ENCODE measurements around the gene RASA2.
"Not testable (repeated sequence)": the region's sequence is repeated elsewhere in the genome, so short reads cannot be mapped to it uniquely, and the experiment has no call there.

RASA2 gene

DNA sequence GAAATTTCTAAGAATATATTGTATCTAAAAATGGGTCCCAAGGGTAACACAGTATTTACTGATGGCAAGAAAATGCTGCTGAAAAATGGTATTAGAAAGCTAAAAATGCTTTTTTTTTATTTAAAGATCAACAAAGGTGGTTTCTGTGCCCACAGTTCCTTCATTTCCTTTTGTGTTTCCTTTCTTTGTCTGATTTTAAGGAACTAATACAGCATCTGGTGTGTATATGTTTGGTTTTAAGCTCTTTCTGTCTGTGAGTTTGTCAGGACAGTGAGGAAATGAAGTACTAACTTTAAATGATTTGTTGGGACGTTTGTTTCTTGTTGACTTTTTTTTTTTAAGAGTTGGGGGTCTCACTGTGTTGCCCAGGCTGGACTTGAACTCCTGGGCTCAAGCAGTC lies 38.2 kb downstream of the RASA2 start:
- Mint-ChIP-seq H3K27me3 (no peaks in the 10 kb centered on the region), H3K4me3 (no peak overlapping the region), H3K9me3 (no peaks in the 10 kb centered on the region), H3K27ac (peak overlapping the region; percentile 65), H3K4me1 (peaks cover 45 to 75% of the 10 kb centered on the region in 2 donors), H3K36me3 (peaks cover 12 to 37% of the 10 kb centered on the region in 2 donors)
- DNase-seq: no peak
- ATAC-seq (replicated peaks): no peak

DNA sequence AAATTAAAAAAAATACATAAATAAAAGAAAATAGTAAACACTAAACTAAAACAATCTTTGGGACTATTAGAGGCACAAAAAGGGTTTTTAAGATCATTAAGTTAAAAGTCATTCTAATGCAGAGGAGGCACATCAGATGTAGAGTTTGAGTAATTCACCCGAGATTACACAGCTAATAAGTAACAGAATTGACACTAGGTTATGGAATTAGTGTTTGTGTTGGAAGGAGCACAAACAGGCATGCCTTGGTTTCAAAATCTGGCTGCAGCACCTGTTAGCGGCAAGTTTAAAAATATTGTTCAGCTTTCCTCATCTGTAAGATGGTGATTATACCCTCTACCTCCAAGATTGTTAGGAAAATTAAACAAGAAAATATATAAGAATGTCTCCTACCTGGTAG lies 39.0 kb downstream of the RASA2 start:
- H3K4me1 Mint-ChIP-seq: peaks cover 45 to 76% of the 10 kb centered on the region in 2 donors
- peaks cover 10 to 34% of the 10 kb centered on the region in 2 donors for H3K36me3 Mint-ChIP-seq
- no peak overlapping the region for H3K4me3 Mint-ChIP-seq
- H3K27me3 Mint-ChIP-seq: no peaks in the 10 kb centered on the region
- no peaks in the 10 kb centered on the region for H3K9me3 Mint-ChIP-seq
- ATAC-seq (replicated peaks) (no peak), DNase-seq (no peak)
- no peak overlapping the region for H3K27ac Mint-ChIP-seq

DNA sequence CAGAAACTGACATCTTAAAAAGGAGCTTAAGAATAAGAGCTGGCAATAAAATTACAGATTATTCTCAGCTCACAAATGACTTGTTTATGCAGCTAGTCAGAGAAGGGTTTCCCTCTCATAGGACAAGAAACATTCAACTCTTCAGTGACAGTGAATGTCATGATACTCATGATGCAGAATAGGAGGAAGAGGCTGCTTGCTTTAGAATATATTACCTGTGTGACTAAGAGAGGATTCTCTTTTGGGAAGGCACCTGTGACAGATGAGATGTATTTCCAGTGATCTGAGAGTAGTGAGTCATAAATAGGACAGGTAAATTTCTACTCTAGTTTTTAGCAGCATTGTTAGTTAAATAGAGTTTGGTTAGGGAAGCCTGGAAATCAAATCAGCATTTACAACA lies 39.9 kb downstream of the RASA2 start:
- ATAC-seq (replicated peaks) (no peak), DNase-seq (no peak)
- Mint-ChIP-seq H3K4me3 (no peak overlapping the region), H3K27ac (peak overlapping the region; percentile 81), H3K27me3 (no peaks in the 10 kb centered on the region), H3K4me1 (peaks cover 41 to 70% of the 10 kb centered on the region in 2 donors), H3K9me3 (no peaks in the 10 kb centered on the region), H3K36me3 (peaks cover 10 to 31% of the 10 kb centered on the region in 2 donors)

GRCh38 chr3:141528800-141529199 lies 42.0 kb downstream of the RASA2 start:
- DNase-seq (no peak), ATAC-seq (replicated peaks) (no peak)
- no peak overlapping the region for H3K4me3 Mint-ChIP-seq
- no peaks in the 10 kb centered on the region for H3K9me3 Mint-ChIP-seq
- H3K27me3 Mint-ChIP-seq: no peaks in the 10 kb centered on the region
- peaks cover 17 to 26% of the 10 kb centered on the region in 2 donors for H3K36me3 Mint-ChIP-seq
- peaks cover 34 to 62% of the 10 kb centered on the region in 2 donors for H3K4me1 Mint-ChIP-seq
- peak overlapping the region; percentile 14 for H3K27ac Mint-ChIP-seq

DNA sequence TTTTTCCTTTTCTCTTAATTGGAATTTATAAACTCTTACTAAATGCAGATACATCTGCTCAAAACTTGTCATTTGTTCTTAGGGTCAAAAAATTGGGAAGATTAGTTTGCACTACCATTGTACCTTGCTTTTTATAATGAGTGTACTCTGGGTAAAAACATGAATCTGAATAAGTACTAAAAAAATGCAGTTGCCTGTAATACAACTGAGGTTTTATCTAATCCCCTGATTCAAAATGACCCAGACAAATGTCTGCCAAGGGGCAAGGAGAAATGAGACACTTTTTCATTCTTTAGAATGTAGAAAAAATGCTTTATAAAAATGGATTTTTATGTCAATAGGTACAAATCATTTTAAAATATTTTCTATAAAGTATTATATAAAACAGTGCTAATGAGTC lies 42.4 kb downstream of the RASA2 start:
- DNase-seq: no peak
- H3K36me3 Mint-ChIP-seq: peaks cover 19 to 26% of the 10 kb centered on the region in 2 donors
- H3K27me3 Mint-ChIP-seq: no peaks in the 10 kb centered on the region
- ATAC-seq (replicated peaks): no peak
- peak overlapping the region; percentile 26 for H3K27ac Mint-ChIP-seq
- no peak overlapping the region for H3K4me3 Mint-ChIP-seq
- no peaks in the 10 kb centered on the region for H3K9me3 Mint-ChIP-seq
- peaks cover 31 to 57% of the 10 kb centered on the region in 2 donors for H3K4me1 Mint-ChIP-seq

DNA sequence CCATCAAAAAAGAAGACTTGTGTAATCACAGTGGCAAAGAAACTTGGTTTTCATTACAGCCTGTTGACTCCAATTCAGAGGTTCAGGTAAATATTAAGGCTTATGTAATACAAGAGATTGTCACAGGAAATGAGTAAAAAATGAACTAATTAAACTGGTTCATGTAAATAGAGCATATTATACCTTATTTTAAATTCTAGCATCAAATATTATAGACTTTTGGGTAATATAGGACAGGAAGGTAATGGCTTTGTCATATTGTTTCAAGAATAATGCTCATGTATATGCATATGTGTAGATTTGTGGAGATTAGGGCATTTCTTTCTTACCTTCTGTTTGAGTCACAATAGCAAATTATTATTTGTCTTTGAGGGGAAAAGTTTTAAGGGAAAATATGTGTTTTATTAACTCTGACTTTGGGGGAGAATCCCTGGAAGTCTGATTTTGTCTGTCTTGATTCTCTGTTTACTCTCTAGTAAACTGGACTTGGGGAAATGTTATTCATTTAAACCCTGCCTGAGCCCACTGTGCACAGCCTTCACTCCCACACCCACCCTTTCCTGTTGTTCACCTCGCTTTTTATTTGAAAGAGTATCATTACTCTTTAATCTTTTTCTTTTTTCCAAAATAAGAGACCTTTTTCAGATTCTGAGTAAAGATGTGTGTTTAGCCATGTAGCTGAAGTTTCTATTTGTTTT lies 43.0 kb downstream of the RASA2 start:
- Mint-ChIP-seq H3K9me3 (no peaks in the 10 kb centered on the region), H3K4me3 (peak overlapping the region in 1 of 2 donors; percentile 35), H3K4me1 (peaks cover 28 to 51% of the 10 kb centered on the region in 2 donors), H3K27me3 (no peaks in the 10 kb centered on the region), H3K36me3 (peaks cover 17 to 23% of the 10 kb centered on the region in 2 donors), H3K27ac (peak overlapping the region; percentile 47)
- DNase-seq (no peak), ATAC-seq (replicated peaks) (peak; percentile 38 to 52)

DNA sequence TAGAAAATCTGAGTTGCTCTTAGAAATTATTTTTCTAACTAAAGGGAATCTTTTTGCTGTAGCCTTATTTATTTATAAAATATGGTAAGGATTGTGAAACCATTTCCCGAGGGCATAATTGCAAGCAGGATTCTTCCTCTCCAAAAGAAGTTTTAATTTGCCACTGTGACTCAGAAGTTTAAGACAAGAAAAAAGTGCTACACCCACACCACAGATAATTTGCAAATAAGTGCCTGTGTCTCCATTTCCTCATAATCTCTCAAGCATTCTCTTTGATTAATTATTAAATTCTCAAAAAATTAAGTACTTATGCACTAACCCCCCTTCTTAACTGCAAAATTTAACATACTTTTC lies 43.6 kb downstream of the RASA2 start:
- peak in 1 of 2 donors; percentile 34 for ATAC-seq (replicated peaks)
- Mint-ChIP-seq H3K27me3 (no peaks in the 10 kb centered on the region), H3K27ac (peak overlapping the region; percentile 38), H3K4me3 (peak overlapping the region in 1 of 2 donors; percentile 35), H3K9me3 (peaks cover under 1 to 2% of the 10 kb centered on the region in 2 donors), H3K36me3 (peaks cover 18 to 26% of the 10 kb centered on the region in 2 donors), H3K4me1 (peaks cover 26 to 46% of the 10 kb centered on the region in 2 donors)
- DNase-seq: no peak

GRCh38 chr3:141532609-141533008 lies 45.8 kb downstream of the RASA2 start:
- ATAC-seq (replicated peaks) (no peak), DNase-seq (no peak)
- Mint-ChIP-seq H3K27me3 (no peaks in the 10 kb centered on the region), H3K4me3 (no peak overlapping the region), H3K9me3 (peaks cover 6 to 10% of the 10 kb centered on the region in 2 donors), H3K36me3 (peaks cover 25 to 32% of the 10 kb centered on the region in 2 donors), H3K4me1 (peaks cover 17 to 31% of the 10 kb centered on the region in 2 donors), H3K27ac (no peak overlapping the region)

DNA sequence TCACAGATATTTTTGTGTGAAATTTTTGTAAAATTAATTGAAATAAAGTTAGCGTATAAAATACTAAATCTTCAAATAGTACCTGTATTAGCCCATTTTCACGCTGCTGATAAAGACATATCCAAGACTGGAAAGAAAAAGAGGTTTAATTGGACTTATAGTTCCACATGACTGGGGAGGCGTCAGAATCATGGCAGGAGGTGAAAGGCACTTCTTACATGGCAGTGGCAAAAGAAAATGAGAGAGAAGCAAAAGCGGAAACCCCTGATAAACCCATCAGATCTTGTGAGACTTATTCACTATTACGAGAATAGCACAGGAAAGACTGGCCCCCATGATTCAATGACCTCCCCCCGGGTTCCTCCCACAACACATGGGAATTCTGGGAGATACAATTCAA lies 49.2 kb downstream of the RASA2 start:
- not testable (repeated sequence) for H3K9me3 Mint-ChIP-seq; H3K27ac Mint-ChIP-seq; H3K27me3 Mint-ChIP-seq; DNase-seq; H3K4me3 Mint-ChIP-seq; ATAC-seq (replicated peaks)
- Mint-ChIP-seq H3K4me1 (peaks cover 17 to 18% of the 10 kb centered on the region in 2 donors), H3K36me3 (peaks cover 27 to 35% of the 10 kb centered on the region in 2 donors)

GRCh38 chr3:141537856-141538255 lies 51.0 kb downstream of the RASA2 start:
- Mint-ChIP-seq H3K27me3 (no peaks in the 10 kb centered on the region), H3K36me3 (peaks cover 36 to 47% of the 10 kb centered on the region in 2 donors)
- ATAC-seq (replicated peaks): no peak

DNA sequence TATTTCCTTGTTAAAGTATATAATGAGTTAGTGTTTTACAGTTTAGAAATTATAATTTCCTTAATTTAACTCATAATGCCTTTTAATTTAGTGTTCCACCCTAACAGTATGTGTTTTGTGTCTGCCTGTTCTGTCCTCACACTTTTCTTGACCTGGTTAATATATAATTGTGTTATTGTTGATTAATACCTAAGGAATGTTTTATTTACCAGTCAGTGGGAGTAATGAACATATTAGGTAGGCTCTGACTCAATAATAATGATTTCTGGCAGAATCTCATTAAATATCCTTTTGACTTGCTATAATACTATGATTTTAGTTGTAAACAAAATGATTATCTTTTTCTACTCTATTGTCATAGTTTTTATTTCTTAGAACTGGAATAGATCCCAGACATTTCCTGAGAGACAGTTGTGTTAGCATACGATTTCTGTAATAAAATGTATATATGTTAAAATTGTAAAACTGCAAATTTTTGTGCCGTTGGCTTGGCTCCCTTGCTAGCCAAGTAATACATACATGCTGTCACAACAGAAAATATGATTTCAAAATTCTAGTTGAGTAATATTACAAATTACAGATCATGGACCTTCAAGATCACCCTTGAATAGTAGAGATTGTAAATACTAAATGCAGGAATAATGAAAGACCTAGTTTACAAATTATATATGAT lies 51.9 kb downstream of the RASA2 start:
- DNase-seq (no peak), ATAC-seq (replicated peaks) (no peak)
- Mint-ChIP-seq H3K9me3 (peaks cover 9 to 20% of the 10 kb centered on the region in 2 donors), H3K4me3 (no peak overlapping the region), H3K4me1 (peaks cover 11 to 15% of the 10 kb centered on the region in 2 donors), H3K36me3 (peaks cover 38 to 52% of the 10 kb centered on the region in 2 donors), H3K27ac (no peak overlapping the region), H3K27me3 (no peaks in the 10 kb centered on the region)

More at GRCh38 chr3:141537856-141538255, 51.0 kb downstream of the RASA2 start:
- Mint-ChIP-seq H3K9me3 (peaks cover 6 to 14% of the 10 kb centered on the region in 2 donors), H3K4me3 (no peak overlapping the region), H3K27ac (no peak overlapping the region), H3K4me1 (peaks cover 15 to 18% of the 10 kb centered on the region in 2 donors)
- DNase-seq: no peak

- Mint-ChIP-seq H3K4me1 (peaks cover 16 to 18% of the 10 kb centered on the region in 2 donors), H3K27me3 (no peaks in the 10 kb centered on the region), H3K4me3 (no peak overlapping the region), H3K9me3 (peaks cover 11 to 24% of the 10 kb centered on the region in 2 donors), H3K36me3 (peaks cover 43 to 57% of the 10 kb centered on the region in 2 donors), H3K27ac (peak overlapping the region; percentile 49)
- ATAC-seq (replicated peaks) (peak; percentile 34 to 50), DNase-seq (no peak)
Measured at GRCh38 chr3:141539431-141540187, 52.8 kb downstream of the RASA2 start.

- DNase-seq: no peak
- Mint-ChIP-seq H3K4me1 (peaks cover 20% of the 10 kb centered on the region in 2 donors), H3K36me3 (peaks cover 44 to 61% of the 10 kb centered on the region in 2 donors), H3K4me3 (no peak overlapping the region), H3K27ac (no peak overlapping the region), H3K9me3 (peaks cover 9 to 21% of the 10 kb centered on the region in 2 donors), H3K27me3 (no peaks in the 10 kb centered on the region)
- ATAC-seq (replicated peaks): no peak
Measured at GRCh38 chr3:141540531-141540930, 53.7 kb downstream of the RASA2 start.

- Mint-ChIP-seq H3K4me3 (no peak overlapping the region), H3K36me3 (peaks cover 51 to 65% of the 10 kb centered on the region in 2 donors), H3K4me1 (peaks cover 19 to 20% of the 10 kb centered on the region in 2 donors), H3K9me3 (peaks cover 8 to 14% of the 10 kb centered on the region in 2 donors), H3K27ac (no peak overlapping the region), H3K27me3 (no peaks in the 10 kb centered on the region)
- DNase-seq (no peak), ATAC-seq (replicated peaks) (no peak)
Measured at GRCh38 chr3:141542202-141542969, 55.6 kb downstream of the RASA2 start.

Measured in stimulated activated naive B cell treated with anti-CD40 and anti-IgM and Interleukin-4, amounts not matched to agents 10 μg/mL and 1 μg/mL and 100 μg/mL, for 72 hours (primary cell).